Adrenal gland (tissue), 12 donors: Measurements from ENCODE around the gene CLASP1. TPM values are rescaled to one million over a fixed set of nuclear protein-coding genes. Genes with fewer than 3 reads are reported as not detected.

Experiments
- DNase-seq, 7 donors: peaks; one replicate each; pipeline ENCODE4 v3.0.0-alpha.2; 2019 to 2020
- H3K27ac ChIP-seq, 5 donors: fragments of 200-600 bp; sonication (generic) in 4 of 5; 1 replicate in 3 of 5; 2 replicates in 2 of 5; pipeline versions ENCODE4 v1.5.1 to v1.8.0; 2016 to 2020; ENCODE audit warnings: mild to moderate bottlenecking in 1 of 5
- H3K27me3 ChIP-seq: fragments of 200-600 bp; 2 replicates; pipeline ENCODE4 v1.8.0; 2021
- H3K36me3 ChIP-seq, 2 donors: fragments of 200-600 bp; replicated peaks in 1 of 2; 1 replicate in 1 of 2; 2 replicates in 1 of 2; pipeline versions ENCODE4 v1.5.1 to v1.8.0; 2018 to 2022
- H3K4me1 ChIP-seq, 2 donors: fragments of 200-600 bp; replicated peaks in 1 of 2; 1 replicate in 1 of 2; 2 replicates in 1 of 2; pipeline versions ENCODE4 v1.5.1 to v1.8.0; 2018 to 2021
- H3K4me3 ChIP-seq, 4 donors: fragments of 200-600 bp; sonication (generic) in 3 of 4; one replicate each; pipeline ENCODE4 v1.5.1; 2016 to 2018
- H3K9me3 ChIP-seq, 3 donors: fragments of 200-600 bp; sonication (generic) in 1 of 3; replicated peaks in 1 of 3; 1 replicate in 2 of 3; 2 replicates in 1 of 3; pipeline versions ENCODE4 v1.5.1 to v1.8.0; 2016 to 2021
- POLR2A ChIP-seq, 2 donors: fragments of 450-650 bp; IDR thresholded peaks; one replicate each; pipeline ENCODE4 v1.6.1; 2017; ENCODE audit warnings: antibody characterized with exemption in 2 of 2, mild to moderate bottlenecking in 2 of 2, moderate library complexity in 1 of 2
- WGBS, 4 donors: extraction: QIAGEN DNeasy Blood & Tissue Kit in 2 of 4; methylation state at CpG; one replicate each; pipeline versions ENCODE4 v1.1.5 to v1.1.7; 2013 to 2017; 5-methylcytosine and 5-hydroxymethylcytosine counted together
- intact Hi-C, 2 donors: fragments of 100-400 bp; cut with DNase I; formaldehyde crosslinking; loops; one replicate each; pipeline versions ENCODE4 v1.14.1 to v1.15.0; 2022 to 2023
- polyA plus RNA-seq, 3 donors: library from polyadenylated mRNA; stranded (reverse); fragments of 200-250 nt in 2 of 3; fragments of 350-450 nt in 1 of 3; fragmentation: Illumina TruSeq in 1 of 3; extraction: RNeasy Lipid Tissue Mini Kit (QIAGEN cat#74804) in 1 of 3; gene quantifications; one replicate each; pipeline ENCODE4 v1.2.3, GENCODE V29; 2013 to 2014
- total RNA-seq, 9 donors: library from RNA; depleted of rRNA in 4 of 9; stranded (reverse); fragments of >200 nt in 4 of 9; fragments of 120-200 nt in 1 of 9; fragmentation: NEBNext Ultra II Directional in 1 of 9; extraction: Animal tissue kit (Norgen Biotek cat#: 25700) in 1 of 9; gene quantifications; one replicate each; pipeline versions ENCODE4 v1.1.0 to v1.2.4, GENCODE V29; 2013 to 2023
- TF ChIP-seq, protein P1 (sequence below), 6 experiments: fragments of 450-650 bp in 4 of 6; fragments of 200-600 bp in 2 of 6; sonication (generic) in 1 of 6; IDR thresholded peaks; 1 replicate in 5 of 6; 2 replicates in 1 of 6; pipeline versions ENCODE4 v1.5.1 to v1.8.0; 2016 to 2021; ENCODE audit warnings: antibody characterized with exemption in 6 of 6, mild to moderate bottlenecking in 2 of 6, moderate library complexity in 1 of 6
- donor health status: healthy with polysubstance abuse.
- donor health status: Bipolar disorder and iron deficiency.
- donor health status: DM: yes; HTN: yes; CAD: no.
- donor health status: DM: no; HTN: no; CAD: no.
- donor health status: DM: no; HTN: no; CAD: no.
- donor health status: DM: yes; HTN: yes; CAD: no.

The CLASP1 gene
- total and polyA plus RNA-seq, 12 donors: 14.9 to 66.1 (median 53.4) TPM

DNA sequence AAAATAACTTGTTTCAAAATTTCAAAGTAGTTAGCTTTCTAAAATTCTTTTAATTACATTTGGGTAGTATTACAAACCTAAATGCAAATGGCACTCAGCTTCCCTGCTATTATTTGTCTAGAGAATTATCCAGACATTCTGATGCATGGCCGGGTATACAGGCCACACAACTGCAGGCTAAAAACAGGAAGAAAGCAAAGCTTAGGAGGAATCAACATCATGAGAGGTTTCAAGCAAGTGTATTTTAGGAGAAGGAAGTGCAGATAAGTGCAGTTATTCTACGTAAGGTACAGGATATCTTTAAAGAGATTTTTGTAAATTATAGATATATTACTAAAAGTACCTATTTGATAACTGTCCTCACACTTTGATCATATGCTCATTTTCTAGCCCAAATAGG is 165.4 kb downstream of the CLASP1 start:
- Histone ChIP-seq H3K9me3 (no peaks in the 10 kb centered on the region), H3K4me1 (peaks cover 10 to 52% of the 10 kb centered on the region in 2 donors), H3K27me3 (no peaks in the 10 kb centered on the region), H3K36me3 (no peaks in the 10 kb centered on the region), H3K4me3 (no peak overlapping the region), H3K27ac (no peak overlapping the region)
- DNase-seq: no peak
- intact Hi-C loops: no loop called here
- 78 to 83% (median 80%) methylated on average over 2 of the region's 2 CpGs for WGBS, 4 donors
- TF ChIP-seq, protein P1, sequence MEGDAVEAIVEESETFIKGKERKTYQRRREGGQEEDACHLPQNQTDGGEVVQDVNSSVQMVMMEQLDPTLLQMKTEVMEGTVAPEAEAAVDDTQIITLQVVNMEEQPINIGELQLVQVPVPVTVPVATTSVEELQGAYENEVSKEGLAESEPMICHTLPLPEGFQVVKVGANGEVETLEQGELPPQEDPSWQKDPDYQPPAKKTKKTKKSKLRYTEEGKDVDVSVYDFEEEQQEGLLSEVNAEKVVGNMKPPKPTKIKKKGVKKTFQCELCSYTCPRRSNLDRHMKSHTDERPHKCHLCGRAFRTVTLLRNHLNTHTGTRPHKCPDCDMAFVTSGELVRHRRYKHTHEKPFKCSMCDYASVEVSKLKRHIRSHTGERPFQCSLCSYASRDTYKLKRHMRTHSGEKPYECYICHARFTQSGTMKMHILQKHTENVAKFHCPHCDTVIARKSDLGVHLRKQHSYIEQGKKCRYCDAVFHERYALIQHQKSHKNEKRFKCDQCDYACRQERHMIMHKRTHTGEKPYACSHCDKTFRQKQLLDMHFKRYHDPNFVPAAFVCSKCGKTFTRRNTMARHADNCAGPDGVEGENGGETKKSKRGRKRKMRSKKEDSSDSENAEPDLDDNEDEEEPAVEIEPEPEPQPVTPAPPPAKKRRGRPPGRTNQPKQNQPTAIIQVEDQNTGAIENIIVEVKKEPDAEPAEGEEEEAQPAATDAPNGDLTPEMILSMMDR (IDR thresholded peaks at IDR 0.05): no peak
- no peak for TF ChIP-seq POLR2A (IDR thresholded peaks at IDR 0.05)

DNA sequence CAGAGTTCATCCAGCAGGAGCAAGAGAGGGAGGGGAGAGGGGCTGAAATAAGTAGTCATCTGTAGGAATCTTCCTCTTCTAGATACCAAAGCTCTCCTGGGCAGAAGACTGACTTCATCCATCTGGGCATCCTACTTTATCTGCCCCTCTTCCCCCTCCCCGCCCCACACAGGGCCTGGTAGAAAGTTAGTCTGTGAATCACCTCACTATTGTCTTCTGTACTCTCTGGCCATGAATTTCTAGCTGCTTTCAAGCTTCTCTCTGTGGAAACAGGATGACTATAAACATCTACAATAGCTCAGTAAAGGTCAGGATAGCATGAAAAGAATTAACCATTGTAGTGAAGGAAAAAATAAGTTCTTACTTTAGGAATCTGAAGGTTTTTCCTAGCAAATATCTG is 166.2 kb downstream of the CLASP1 start:
- H3K27ac ChIP-seq: no peak overlapping the region
- TF ChIP-seq, protein P1 (IDR thresholded peaks at IDR 0.05): no peak
- no peak for TF ChIP-seq POLR2A (IDR thresholded peaks at IDR 0.05)
- 86 to 94% (median 92%) methylated on average over 1 of the region's 1 CpG for WGBS, 4 donors

DNA sequence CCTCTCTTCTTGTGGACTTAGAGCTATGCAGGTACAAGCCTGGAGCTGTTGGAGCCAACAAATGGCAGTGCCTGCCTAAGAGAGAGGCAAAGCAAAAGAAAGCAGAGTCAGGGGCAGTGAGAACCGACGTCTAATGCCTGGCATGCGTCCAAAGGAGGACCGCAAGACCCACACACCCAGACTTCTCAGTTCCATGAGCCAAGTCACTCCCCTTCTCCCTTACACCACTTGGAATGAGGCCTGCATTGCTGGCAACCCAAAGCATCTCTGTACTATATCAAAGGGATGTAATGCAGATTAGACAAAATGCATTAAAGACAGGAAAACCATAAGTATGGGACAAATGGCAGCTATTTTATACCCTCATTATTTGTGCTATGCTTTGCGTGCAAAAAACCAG is 168.4 kb downstream of the CLASP1 start:
- no peaks in the 10 kb centered on the region for H3K27me3 ChIP-seq
- TF ChIP-seq, protein P1 (IDR thresholded peaks at IDR 0.05): no peak
- no peak for TF ChIP-seq POLR2A (IDR thresholded peaks at IDR 0.05)
- H3K4me1 ChIP-seq: peaks cover 5 to 43% of the 10 kb centered on the region in 2 donors
- peak in 1 of 7 donors; percentile 35 for DNase-seq
- no peaks in the 10 kb centered on the region for H3K36me3 ChIP-seq
- no peak overlapping the region for H3K4me3 ChIP-seq
- intact Hi-C loops: no loop called here
- WGBS, 4 donors: 24 to 32% (median 28%) methylated on average over 5 of the region's 5 CpGs
- no peak overlapping the region for H3K27ac ChIP-seq
- H3K9me3 ChIP-seq: no peaks in the 10 kb centered on the region

More for the DNA sequence above, 166.2 kb downstream of the CLASP1 start:
- intact Hi-C loops: no loop called here
- no peak overlapping the region for H3K4me3 ChIP-seq
- H3K9me3 ChIP-seq: no peaks in the 10 kb centered on the region
- DNase-seq: no peak
- H3K27me3 ChIP-seq: no peaks in the 10 kb centered on the region
- no peaks in the 10 kb centered on the region for H3K36me3 ChIP-seq
- peaks cover 10 to 48% of the 10 kb centered on the region in 2 donors for H3K4me1 ChIP-seq

DNA sequence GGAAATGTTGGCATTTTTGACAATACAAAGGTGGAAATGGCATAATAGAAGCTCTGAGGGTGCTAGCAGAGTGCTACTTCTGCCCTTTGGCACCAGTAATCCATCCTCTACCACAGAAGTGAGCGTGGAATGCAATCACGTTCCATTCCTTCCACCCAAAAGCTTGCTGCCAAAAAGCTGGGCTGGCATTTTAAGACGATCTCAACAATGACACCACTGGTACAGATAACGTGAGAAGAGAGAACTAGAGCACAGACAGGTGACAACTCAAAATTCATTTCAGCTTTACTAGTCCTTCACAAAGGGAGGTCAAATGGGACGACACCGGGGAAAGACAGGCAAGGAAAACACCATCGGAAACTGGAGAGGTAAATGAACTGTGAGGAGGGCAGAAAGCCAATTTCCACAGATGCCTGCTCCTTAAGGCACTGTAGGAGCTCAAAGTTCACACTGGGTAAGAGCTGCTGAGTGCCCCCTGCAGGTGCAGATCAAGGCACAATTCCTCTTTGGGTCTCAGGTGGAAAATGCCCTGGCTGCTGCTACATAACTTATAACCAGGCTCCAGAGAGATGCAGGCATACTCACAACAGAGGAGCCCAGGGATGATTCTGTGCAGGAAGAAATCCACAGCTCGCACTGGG is 169.3 kb downstream of the CLASP1 start:
- Histone ChIP-seq H3K4me1 (peaks cover 5 to 42% of the 10 kb centered on the region in 2 donors), H3K27ac (peak overlapping the region in 1 of 5 donors; percentile 23), H3K27me3 (no peaks in the 10 kb centered on the region), H3K36me3 (no peaks in the 10 kb centered on the region), H3K9me3 (no peaks in the 10 kb centered on the region), H3K4me3 (no peak overlapping the region)
- WGBS, 4 donors: 50 to 61% (median 54%) methylated on average over 8 of the region's 8 CpGs
- TF ChIP-seq, protein P1 (IDR thresholded peaks at IDR 0.05): no peak
- TF ChIP-seq POLR2A (IDR thresholded peaks at IDR 0.05): no peak
- intact Hi-C loops: no loop called here
- peak in 4 of 7 donors; percentile 22 to 39 (median 34) for DNase-seq
